ENCODE results near the gene SOST. TPM values are rescaled to one million over a fixed set of nuclear protein-coding genes. Genes with fewer than 3 reads are reported as not detected.

Gene SOST
- total and polyA plus RNA-seq, 2 donors (not counting 1 experiment from before 2014, with no cell fraction given): not detected

- Mint-ChIP-seq H3K4me1 (peaks cover 39% of the 10 kb centered on the region), H3K4me3 (no peak overlapping the region), H3K27me3 (no peaks in the 10 kb centered on the region), H3K9me3 (ENCODE audit: insufficient read depth) (no peaks in the 10 kb centered on the region), H3K27ac (no peak overlapping the region)
- Histone ChIP-seq H3K4me1 (ENCODE audit: control insufficient read depth in 2 of 2, insufficient read depth in 2 of 2, low read length in 2 of 2) (peaks cover 31 to 33% of the 10 kb centered on the region in 2 donors), H3K9me3 (ENCODE audit: control extremely low read depth in 1 of 3, control insufficient read depth in 2 of 3, insufficient read depth in 1 of 3, low read length in 2 of 3) (peaks cover 0 to 6% (median 0%) of the 10 kb centered on the region in 3 donors), H3K27ac (ENCODE audit: low read length in 2 of 2) (no peak overlapping the region), H3K79me2 (ENCODE audit: control insufficient read depth, insufficient read depth, low read length) (no peaks in the 10 kb centered on the region), H3K4me2 (replicated peaks; ENCODE audit: low read depth, low read length, poor library complexity, severe bottlenecking) (no peak overlapping the region), H2AFZ (ENCODE audit: insufficient read depth, low read depth, low read length, poor library complexity, severe bottlenecking) (no peak overlapping the region), H3K9ac (ENCODE audit: low read length) (no peak overlapping the region), H3K27me3 (replicated peaks in 1 of 4; ENCODE audit: control extremely low read depth in 1 of 4, control insufficient read depth in 3 of 4, insufficient read depth in 4 of 4, low read length in 3 of 4) (no peaks in the 10 kb centered on the region), H3K36me3 (replicated peaks in 1 of 2; ENCODE audit: control extremely low read depth in 1 of 2, control insufficient read depth in 1 of 2, extremely low read depth in 1 of 2, insufficient read depth in 2 of 2, low read length in 1 of 2) (peaks cover 0 to 7% of the 10 kb centered on the region in 2 experiments), H4K20me1 (ENCODE audit: control insufficient read depth, insufficient read depth, low read length, poor library complexity, severe bottlenecking) (no peaks in the 10 kb centered on the region), H3K4me3 (ENCODE audit: control extremely low read depth in 1 of 5, extremely low read depth in 1 of 5, insufficient read depth in 1 of 5, low read depth in 2 of 5, low read length in 4 of 5) (no peak overlapping the region)
- TF ChIP-seq CTCF (IDR thresholded peaks at IDR 0.05): no peak
- TF ChIP-seq EZH2 (IDR thresholded peaks at IDR 0.05; ENCODE audit: borderline replicate concordance, insufficient read depth, low read depth, low read length, poor library complexity, severe bottlenecking): no peak
- intact Hi-C loops (cut with micrococcal nuclease): no loop called here
- ChIA-PET CTCF (interaction anchor here (0.6 to 16.1 kb wide), 2 partner anchors 74 to 1087 kb away, joined by 3 to 524 read pairs; no protein-coding TSS in a partner anchor), POLR2A (no interaction called here)
- ATAC-seq (ENCODE audit: low read depth) (no peak), DNase-seq (no peak)
- 80% methylated on average over 1 of the region's 2 CpGs for WGBS (ENCODE audit: insufficient coverage)
Observed at GRCh38 chr17:43770957-43771356, 12.4 kb upstream of the SOST start.

GRCh38 chr17:43769859-43770258, 11.3 kb upstream of the SOST start:
- Histone ChIP-seq H3K4me2 (replicated peaks; ENCODE audit: low read depth, low read length, poor library complexity, severe bottlenecking) (no peak overlapping the region), H3K79me2 (ENCODE audit: control insufficient read depth, insufficient read depth, low read length) (no peaks in the 10 kb centered on the region), H3K27me3 (replicated peaks in 1 of 4; ENCODE audit: control extremely low read depth in 1 of 4, control insufficient read depth in 3 of 4, insufficient read depth in 4 of 4, low read length in 3 of 4) (no peaks in the 10 kb centered on the region), H2AFZ (ENCODE audit: insufficient read depth, low read depth, low read length, poor library complexity, severe bottlenecking) (no peak overlapping the region), H3K9me3 (ENCODE audit: control extremely low read depth in 1 of 3, control insufficient read depth in 2 of 3, insufficient read depth in 1 of 3, low read length in 2 of 3) (peaks cover 0 to 6% (median 0%) of the 10 kb centered on the region in 3 donors), H3K27ac (ENCODE audit: low read length in 2 of 2) (no peak overlapping the region), H3K4me3 (ENCODE audit: control extremely low read depth in 1 of 5, extremely low read depth in 1 of 5, insufficient read depth in 1 of 5, low read depth in 2 of 5, low read length in 4 of 5) (no peak overlapping the region), H3K9ac (ENCODE audit: low read length) (no peak overlapping the region), H3K36me3 (replicated peaks in 1 of 2; ENCODE audit: control extremely low read depth in 1 of 2, control insufficient read depth in 1 of 2, extremely low read depth in 1 of 2, insufficient read depth in 2 of 2, low read length in 1 of 2) (peaks cover 0 to 7% of the 10 kb centered on the region in 2 experiments), H3K4me1 (ENCODE audit: control insufficient read depth in 2 of 2, insufficient read depth in 2 of 2, low read length in 2 of 2) (peaks cover 31 to 33% of the 10 kb centered on the region in 2 donors), H4K20me1 (ENCODE audit: control insufficient read depth, insufficient read depth, low read length, poor library complexity, severe bottlenecking) (no peaks in the 10 kb centered on the region)
- intact Hi-C loops (cut with micrococcal nuclease): no loop called here
- no peak overlapping the region for H3K4me3 Mint-ChIP-seq
- no peak for ATAC-seq (ENCODE audit: low read depth)
- H3K9me3 Mint-ChIP-seq (ENCODE audit: insufficient read depth): no peaks in the 10 kb centered on the region
- H3K27me3 Mint-ChIP-seq: no peaks in the 10 kb centered on the region
- ChIA-PET POLR2A (no interaction called here), CTCF (interaction anchor here (16.1 kb wide), 1 partner anchor 72 kb away, joined by 524 read pairs; no protein-coding TSS in a partner anchor)
- H3K4me1 Mint-ChIP-seq: peaks cover 39% of the 10 kb centered on the region
- H3K27ac Mint-ChIP-seq: no peak overlapping the region
- DNase-seq: no peak
- WGBS (ENCODE audit: insufficient coverage): 100% methylated on average over 11 of the region's 11 CpGs
- no peak for TF ChIP-seq CTCF (IDR thresholded peaks at IDR 0.05)
- no peak for TF ChIP-seq EZH2 (IDR thresholded peaks at IDR 0.05; ENCODE audit: borderline replicate concordance, insufficient read depth, low read depth, low read length, poor library complexity, severe bottlenecking)

All from B cell (primary cell).